ENCODE data around the gene MAP7.
"Not testable (repeated sequence)": the region's sequence is repeated elsewhere in the genome, so short reads cannot be mapped to it uniquely, and the experiment has no call there.

The MAP7 gene

DNA sequence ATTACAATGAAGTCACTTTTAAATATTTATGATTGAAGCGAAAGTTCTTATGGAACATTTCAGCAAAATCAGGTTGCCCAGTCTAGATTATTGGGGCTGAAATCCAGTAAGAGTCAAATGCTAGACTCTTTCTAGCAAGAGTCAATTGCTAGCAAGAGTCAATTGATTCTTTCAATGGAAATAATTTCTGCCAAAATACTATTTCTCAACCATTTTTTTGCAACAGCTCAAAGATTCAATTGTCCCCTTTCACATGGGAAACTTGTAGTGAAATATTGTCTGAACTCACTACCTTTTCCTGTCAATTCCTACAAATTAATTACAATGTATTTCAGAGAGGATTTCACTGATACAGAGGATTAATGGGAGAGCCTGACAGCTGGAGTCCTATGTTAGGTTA is 78.3 kb downstream of the MAP7 start:
- no peak for DNase-seq (ENCODE audit: extremely low read depth in 1 of 2, low read depth in 1 of 2)

DNA sequence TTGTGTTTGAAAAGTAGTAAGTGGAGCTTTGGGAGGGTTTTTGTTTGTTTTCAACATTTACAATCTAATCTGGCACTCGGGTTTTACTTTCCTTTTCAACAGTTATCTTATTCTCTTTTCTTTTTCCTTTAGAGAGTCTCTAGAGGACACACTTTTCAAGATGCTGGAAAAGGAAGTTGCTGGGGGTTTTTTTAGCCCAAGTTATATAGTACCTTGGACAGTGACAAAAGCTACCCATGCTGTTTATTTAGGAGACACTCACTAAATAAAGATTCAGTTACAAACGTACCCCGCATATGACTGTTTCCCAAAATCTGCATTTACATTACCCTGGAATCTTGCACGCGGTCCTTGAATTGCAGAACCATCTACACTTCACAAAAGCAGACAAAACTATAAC is 78.8 kb downstream of the MAP7 start:
- DNase-seq (ENCODE audit: extremely low read depth in 1 of 2, low read depth in 1 of 2) = no peak

DNA sequence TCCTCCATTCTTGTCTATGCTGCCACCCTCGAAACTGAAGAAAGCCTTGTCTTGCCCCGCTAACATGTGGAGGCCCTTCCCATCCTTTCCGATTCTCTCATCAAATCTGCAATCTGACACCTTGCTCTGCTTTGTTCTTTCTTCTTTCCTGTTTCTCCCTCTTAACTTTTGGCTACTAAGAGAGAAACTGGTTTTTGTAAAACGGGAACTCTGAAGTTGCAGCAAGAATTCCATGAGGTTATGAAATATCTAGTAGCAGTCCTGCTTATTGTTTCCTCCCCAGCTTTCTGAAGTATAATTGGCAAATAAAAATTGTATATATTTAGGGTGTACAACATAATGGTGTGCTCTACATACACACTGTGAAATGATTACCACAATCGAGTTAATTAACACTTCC is 80.2 kb downstream of the MAP7 start:
- no peak for DNase-seq (ENCODE audit: extremely low read depth in 1 of 2, low read depth in 1 of 2)

DNA sequence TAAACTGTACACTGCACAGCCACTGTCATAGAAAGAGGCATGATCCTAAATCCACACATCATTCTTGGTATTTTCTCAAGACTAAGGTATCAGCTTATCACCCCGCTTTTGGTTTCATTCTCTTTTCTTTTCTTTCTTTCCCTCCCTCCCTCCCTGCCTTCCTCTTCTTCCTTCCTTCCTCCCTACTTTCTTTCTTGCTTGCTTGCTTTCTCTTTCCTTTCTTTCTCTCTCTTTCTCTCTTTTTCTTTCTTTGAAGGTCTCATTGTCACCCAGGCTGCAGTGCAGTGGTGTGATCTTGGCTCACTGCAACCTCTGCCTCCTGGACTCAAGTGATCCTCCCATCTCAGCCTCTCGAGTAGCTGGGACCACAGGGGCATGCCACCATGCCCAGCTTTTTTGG is 81.1 kb downstream of the MAP7 start:
- no peak for DNase-seq (ENCODE audit: extremely low read depth in 1 of 2, low read depth in 1 of 2)

DNA sequence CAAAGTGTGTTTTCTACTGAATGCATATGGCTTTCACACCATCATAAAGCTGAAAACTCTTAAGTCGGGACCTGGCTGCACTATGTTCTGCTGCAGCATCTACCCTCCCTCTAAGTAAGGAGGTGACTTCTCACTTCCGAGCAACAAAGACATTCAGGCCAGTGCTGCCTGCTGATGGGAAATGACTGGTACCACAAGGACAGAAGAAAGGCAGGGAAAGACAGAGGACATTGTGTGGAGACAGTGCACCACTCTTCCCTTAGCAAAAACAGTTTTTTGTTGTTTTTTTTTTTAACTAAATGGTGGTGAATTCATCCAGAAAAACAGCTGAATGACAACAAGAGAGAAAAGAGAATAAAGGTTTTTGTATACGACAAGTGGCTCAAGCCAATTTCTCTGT is 81.5 kb downstream of the MAP7 start:
- DNase-seq (ENCODE audit: extremely low read depth in 1 of 2, low read depth in 1 of 2) = no peak

DNA sequence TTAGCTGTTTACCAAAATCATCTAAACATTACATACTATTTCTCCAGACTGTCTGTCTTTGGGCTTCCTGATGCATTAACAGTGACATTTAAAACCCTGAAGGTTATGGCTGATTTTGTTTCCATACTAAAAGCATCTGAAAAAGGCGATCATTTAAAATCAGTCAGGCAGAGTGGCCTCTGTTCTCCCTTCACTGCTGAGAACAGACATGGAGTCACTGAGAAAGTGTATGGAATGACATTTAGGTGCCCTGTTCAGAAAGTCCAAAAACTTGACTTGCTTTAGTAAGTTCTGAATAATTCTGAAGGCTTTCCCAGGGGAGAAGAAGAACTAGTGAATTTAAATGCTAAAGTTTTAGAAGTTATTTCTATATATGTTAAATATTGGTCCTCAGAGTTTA is 83.0 kb downstream of the MAP7 start:
- no peak for DNase-seq (ENCODE audit: extremely low read depth in 1 of 2, low read depth in 1 of 2)

DNA sequence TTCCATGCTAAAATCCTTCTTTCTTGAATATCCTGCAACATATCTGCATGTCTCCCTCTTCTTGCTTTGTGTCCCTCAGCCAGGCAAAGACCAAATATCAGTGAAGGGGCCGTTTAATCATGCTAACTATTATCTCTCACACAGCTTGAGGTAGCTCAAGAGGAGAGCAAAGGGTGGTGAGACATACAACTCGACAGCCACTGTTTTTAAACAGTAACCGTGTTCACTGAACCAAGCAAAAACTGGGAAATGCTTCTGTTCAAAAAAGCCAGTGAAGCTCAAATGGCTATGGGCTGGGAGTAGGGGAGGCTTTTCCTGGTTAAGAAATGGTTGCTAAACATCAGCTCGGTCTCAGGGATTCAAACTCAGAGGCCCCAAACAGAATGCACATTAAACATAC is 83.4 kb downstream of the MAP7 start:
- DNase-seq (ENCODE audit: extremely low read depth in 1 of 2, low read depth in 1 of 2) = no peak

DNA sequence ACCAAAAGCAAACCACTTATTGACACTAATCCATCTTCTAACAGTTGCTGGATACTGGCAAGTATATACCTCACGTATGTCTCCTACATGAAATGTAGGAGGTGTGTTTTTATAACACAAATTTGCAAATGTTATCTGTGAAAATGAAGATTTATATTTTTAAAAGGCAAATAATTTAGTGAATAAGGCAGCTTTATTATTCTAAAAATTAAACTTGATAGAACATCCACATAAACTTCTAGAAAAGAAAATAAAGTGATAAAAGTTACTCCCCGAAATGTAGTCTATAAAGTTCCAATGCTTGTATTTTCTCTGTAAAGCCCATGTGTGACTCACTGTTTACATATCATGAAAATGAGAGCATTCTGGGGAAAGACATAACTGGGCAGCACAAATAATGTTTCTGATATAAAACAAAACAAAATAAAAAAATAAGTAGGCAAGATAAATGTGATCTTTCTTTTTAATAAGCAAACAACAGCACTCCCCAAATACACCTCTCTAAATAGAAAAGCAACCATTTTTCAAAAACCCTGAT is 84.4 kb downstream of the MAP7 start:
- DNase-seq (ENCODE audit: extremely low read depth in 1 of 2, low read depth in 1 of 2) = no peak

DNA sequence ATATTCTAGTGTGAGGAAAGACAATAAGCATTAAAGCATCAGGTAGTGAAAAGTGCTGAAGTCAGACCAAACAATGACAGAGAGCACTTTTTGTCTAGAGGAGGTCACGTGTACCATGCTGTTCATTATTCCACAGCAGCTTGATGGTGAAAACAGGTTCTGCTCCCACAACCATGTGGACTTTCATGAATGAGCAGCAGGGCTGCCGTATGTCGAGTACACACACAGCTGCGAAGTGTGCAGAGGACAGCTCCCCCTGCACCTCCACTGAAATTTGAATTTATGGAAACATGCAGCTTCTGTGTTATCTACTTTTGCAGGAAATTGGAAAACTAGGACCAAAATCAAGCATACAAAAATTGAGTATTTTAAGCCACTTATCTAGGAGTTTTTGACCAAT is 85.3 kb downstream of the MAP7 start:
- no peak for DNase-seq (ENCODE audit: extremely low read depth in 1 of 2, low read depth in 1 of 2)

DNA sequence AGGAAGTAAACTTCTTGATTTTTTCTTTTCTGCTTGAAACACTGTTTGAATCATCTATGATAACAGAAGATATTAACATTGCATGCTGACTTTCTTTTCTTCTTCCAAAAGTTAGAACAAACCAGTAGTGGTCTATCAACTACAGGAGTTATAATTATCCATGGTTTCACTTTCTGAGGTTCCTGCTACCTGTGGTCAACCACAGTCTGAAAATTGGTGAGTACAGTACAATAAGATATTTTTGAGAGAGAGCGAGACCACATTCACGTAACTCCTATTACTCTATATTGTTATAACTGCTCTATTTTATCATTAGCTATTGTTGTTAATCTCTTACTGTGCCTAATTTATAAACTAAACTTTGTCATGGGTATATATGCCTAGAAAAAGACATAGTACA is 86.1 kb downstream of the MAP7 start:
- DNase-seq (ENCODE audit: extremely low read depth in 1 of 2, low read depth in 1 of 2) = no peak

DNA sequence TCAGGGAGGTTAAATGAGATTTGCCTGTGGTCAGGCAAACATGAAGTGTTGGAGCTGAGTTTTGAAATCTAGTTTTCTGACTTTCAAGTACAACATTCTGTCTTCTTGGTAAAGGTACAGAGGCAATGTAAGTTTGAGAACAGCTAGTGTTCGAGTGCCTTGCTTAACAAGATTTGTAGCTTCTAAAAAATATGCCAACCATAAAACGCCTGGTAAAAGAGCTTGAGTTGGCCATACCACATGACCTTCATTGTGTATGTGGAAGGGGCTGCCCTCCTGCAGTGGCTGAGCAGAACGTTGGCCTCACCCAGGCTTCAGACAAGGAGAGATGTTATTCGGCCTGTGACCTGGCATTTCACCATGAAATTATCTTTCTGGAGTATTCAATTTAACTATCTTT is 86.5 kb downstream of the MAP7 start:
- DNase-seq (ENCODE audit: extremely low read depth in 1 of 2, low read depth in 1 of 2) = no peak

DNA sequence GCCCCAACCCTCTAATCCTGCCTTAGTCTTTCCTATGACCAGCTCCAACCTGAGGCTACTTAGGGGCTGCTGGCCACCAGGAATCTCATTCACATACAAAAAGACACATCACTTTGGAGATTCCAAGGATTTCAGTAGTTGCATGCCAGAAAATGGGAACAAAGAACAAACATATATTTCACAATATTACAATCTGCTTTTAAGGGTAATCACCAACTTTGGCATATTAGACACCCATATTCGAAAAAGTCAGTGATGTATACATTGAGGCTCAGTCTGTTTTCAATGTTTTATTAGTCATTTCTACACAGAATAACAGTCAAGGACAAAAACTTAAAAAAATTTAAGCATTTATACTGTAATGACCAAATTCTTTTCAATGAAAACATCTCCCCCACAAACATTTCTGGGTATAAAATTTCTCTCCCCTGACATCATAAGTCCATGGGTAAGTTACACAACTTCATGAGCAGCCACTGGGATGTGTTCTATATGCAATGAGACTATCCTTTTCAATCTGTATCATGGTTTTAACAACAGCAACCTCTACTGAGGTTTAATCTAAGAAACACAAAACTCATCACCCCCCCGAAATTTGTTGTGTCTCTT is 103.5 kb downstream of the MAP7 start:
- no peak for DNase-seq (ENCODE audit: extremely low read depth in 1 of 2, low read depth in 1 of 2)

DNA sequence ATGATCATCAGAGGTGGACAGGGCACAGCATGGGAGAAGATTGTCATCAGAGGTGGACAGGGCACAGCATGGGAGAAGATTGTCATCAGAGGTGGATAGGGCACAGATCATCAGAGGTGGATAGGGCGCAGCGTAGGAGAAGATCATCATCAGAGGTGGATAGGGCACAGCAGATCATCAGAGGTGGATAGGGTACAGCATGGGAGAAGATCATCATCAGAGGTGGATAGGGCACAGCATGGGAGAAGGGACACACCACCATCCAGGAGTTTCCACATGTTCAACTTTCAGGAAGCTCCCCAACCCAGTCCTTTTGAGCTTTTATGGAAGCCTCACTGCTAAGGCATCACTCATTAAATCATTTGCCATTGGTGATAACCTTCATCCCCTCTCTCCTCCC is 104.1 kb downstream of the MAP7 start:
- no peak for DNase-seq (ENCODE audit: extremely low read depth in 1 of 2, low read depth in 1 of 2)

DNA sequence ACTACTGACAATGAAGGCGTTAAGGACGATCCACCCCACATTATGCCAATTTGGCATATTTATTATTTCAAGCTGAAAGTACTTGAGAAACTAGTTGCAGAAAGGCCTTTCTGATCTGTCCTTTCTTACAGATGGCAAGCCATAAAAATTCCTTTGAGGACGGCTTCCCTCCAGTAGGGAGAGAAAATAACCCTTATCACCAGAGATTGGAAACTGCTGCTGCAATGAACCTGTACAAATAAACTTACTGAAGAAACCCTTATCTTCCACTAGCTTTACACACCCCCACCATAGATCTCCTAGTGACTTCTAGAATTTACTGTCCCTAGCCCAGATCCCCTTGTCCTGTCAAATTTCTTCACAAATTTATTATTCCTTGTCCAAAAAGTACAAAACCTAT is 105.2 kb downstream of the MAP7 start:
- DNase-seq (ENCODE audit: extremely low read depth in 1 of 2, low read depth in 1 of 2) = no peak

DNA sequence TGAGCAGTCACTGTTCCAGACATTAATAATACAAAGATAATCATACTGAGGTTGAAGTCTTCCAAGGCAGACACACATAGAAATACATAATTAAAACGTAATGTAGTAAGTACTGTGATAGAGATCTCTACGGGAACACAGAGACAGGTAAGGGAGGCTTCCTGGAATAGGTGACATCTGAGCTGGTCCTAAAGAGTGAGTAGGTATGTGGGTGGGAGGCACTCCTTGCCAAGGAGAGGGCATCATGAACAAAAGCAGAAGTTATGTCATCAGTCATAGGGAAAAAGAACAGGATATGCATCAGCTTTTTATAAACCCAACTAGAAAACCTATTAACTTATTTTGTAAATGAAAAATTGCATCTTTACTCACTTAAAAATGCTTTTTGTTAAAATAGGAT is 110.0 kb downstream of the MAP7 start:
- DNase-seq (ENCODE audit: extremely low read depth in 1 of 2, low read depth in 1 of 2) = no peak

DNA sequence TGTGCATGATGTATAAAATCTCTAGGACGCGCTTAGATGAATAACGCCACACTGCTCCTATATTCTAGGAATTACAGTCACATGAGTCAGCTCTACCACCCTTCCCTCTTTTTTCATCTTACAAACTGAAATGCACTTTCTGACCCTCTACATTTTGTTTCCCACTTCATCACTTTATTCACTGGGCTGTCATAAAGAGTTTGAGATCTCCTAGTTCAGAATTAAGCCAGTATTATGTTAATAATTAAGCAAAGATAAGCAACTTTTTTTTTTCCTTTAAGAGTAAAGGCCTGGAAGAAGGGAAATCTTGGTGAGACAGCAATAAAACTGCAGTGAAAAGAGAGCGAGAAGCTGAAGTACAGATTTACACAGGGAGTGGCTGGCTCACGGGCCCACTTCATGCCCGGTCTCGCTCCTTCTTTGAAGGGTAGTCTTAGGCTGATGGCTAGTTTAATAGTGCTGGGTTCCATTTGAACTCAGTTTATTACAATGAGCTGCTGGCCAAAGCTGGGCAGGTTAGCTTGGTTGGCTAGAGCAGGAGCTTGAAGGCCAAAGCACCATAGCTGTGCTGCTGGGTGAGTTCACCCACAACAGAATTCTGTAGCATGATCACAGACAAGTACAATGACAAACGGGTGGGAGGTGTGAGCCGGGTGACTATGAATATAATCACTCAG is 110.6 kb downstream of the MAP7 start:
- no peak for DNase-seq (ENCODE audit: extremely low read depth in 1 of 2, low read depth in 1 of 2)

DNA sequence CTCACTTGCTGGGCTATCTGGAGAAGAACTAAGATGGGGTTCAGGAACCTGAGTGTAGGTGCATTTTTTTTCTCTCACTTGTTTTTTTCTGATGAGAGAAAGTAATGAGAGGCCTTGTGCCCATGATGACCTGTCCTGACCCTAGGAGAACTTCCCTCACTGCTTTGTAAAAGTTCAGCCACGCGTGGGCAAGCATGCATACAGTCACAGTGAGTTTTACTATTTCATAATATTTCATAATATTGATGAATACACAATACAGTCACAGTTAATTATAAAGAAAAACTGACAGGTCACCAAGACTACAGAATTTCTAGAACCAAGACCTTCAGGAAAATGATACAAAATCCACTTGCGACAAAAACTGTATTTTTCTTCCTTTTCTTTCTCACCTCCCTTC is 111.8 kb downstream of the MAP7 start:
- DNase-seq (ENCODE audit: extremely low read depth in 1 of 2, low read depth in 1 of 2) = no peak

DNA sequence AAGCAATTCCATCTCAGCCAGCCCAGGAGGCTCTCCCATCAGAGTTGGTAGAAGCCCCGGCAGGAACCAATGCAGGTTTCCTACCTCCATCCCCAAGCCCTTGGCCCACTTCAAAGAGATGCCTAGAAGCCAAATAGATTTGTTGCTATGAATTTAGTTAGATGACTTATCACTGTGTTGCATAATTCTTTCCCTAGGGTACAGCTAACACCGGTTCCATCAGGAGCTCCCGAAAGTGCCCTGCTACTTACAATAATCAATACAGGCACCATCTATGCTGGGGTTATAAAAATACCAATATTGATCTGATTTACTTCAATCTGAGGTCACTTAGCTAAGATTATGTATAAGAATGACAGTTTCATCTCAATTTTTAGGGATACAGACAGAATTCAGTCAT is 113.0 kb downstream of the MAP7 start:
- DNase-seq (ENCODE audit: extremely low read depth in 1 of 2, low read depth in 1 of 2) = no peak

DNA sequence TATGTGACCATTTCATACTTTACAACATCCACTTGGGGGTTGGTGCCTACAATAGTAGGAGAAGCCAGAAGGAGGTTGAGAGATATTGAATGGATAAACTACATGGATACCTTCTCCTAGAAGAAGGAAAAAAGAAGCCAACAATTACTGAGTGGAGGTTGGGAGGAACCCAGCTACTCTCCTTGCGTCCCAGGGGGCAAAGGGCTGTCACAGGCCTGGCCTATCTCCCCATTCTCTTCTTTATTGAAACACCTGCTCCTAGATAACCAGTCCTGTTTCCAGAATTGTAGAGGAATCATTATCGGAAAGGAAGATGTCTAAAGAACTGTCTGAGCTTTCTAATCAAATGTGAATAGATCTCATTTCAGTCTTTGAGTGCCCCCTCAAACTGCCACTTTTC is 115.1 kb downstream of the MAP7 start:
- DNase-seq (ENCODE audit: extremely low read depth in 1 of 2, low read depth in 1 of 2) = no peak

DNA sequence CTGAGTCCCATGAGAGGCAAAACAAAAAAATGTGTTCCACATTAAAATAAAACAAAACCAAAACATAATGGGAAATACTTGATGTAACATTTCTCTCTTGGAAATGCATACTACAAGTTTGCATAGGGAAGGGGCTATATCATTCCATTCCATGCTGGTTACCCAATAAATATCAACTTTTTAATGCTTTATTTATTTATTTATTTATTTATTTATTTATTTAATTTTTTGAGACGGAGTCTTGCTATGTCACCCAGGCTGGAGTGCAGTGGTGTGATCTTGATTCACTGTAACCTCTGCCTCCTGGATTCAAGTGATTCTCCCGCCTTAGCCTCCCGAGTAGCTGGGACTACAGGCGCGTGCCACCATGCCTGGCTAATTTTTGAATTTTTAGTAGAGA is 118.9 kb downstream of the MAP7 start:
- DNase-seq (ENCODE audit: extremely low read depth in 1 of 2, low read depth in 1 of 2) = not testable (repeated sequence)

DNA sequence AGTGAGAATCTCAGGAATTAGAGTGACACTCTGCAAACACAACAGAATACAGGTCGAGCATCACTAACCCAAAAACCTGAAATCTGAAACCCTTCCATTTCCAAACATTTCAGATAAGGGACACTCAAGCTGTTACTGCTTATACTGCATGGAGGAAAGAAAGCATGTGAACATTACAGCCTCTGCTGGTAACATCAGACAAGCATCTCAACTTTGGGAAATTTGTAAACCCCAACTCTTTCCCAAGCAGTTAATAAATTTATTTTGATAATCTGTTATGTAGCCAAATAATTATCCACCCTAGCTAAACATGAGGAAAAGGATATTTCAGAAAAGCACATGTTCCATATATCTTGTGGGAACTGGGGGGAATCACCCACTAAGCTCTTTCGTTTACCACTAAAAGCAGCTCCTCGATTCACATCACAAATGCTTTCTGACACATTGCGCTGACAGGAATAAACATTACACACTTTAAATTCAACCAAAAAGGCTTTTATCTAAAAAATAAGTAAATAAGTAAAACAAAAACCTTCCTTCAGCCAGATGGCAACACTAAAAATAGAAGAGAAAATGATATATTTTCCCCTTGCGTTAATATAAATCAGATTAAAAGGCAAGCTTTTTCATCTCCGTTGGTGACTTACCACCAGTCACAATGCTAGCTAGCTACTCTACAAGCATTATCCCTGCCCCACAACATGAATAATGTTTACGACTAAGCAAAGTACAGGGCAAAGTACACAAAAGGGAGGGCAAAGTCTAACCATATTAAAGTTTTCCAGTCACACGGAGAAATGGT is 120.8 kb downstream of the MAP7 start:
- DNase-seq (ENCODE audit: extremely low read depth in 1 of 2, low read depth in 1 of 2) = no peak

DNA sequence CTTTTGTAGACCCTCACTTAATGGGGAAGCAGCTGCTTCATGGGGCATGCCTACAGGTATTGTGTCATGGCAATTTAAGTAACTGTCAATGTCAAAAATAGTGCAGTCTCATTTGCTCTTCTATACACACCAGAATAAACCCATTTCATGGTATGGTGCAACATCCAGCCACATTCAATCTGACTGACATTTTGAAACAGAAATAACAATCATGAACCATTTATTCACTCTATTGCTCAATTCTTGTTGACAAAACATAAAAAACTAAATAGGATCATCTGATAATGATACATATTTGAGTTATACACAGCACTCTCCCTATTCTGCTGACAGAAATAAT is 122.9 kb downstream of the MAP7 start:
- DNase-seq (ENCODE audit: extremely low read depth in 1 of 2, low read depth in 1 of 2) = no peak
